ENCODE measurements around the gene MTERF1. TPM values are rescaled to one million over a fixed set of nuclear protein-coding genes. Genes with fewer than 3 reads are reported as not detected.

The MTERF1 gene
- total and polyA plus RNA-seq, 2 donors (not counting 1 experiment from before 2014, with no cell fraction given) = 8.8 to 10.9 TPM

- no peaks in the 10 kb centered on the region for H3K4me1 ChIP-seq (ENCODE audit: control insufficient read depth, extremely low read depth, insufficient read depth, low read length)
- DNase-seq (ENCODE audit: low read depth in 2 of 2) = peak in 1 of 2 donors; percentile 23
- H3K36me3 ChIP-seq (ENCODE audit: control insufficient read depth, insufficient read depth, low read length) = no peaks in the 10 kb centered on the region
- TF ChIP-seq EZH2 (IDR thresholded peaks at IDR 0.05; ENCODE audit: low read length, missing control alignments) (no peak), CTCF (conservative IDR thresholded peaks at IDR 0.05 in 1 of 2, IDR thresholded peaks at IDR 0.05 in 1 of 2; ENCODE audit: low read depth in 1 of 2, low read length in 2 of 2) (no peak)
- no peaks in the 10 kb centered on the region for H3K27me3 ChIP-seq (ENCODE audit: control insufficient read depth, insufficient read depth, low read length)
- H3K4me3 ChIP-seq (replicated peaks in 1 of 4; ENCODE audit: control extremely low read depth in 1 of 4, insufficient read depth in 1 of 4, low read depth in 3 of 4, low read length in 4 of 4) = no peak overlapping the region
- no peak overlapping the region for H3K4me2 ChIP-seq (ENCODE audit: extremely low read depth, insufficient read depth, low read length)
- H2AFZ ChIP-seq (ENCODE audit: low read length) = no peak overlapping the region
- H3K27ac ChIP-seq (ENCODE audit: insufficient read depth, low read length) = no peak overlapping the region
- H4K20me1 ChIP-seq (ENCODE audit: control insufficient read depth, extremely low read depth, insufficient read depth, low read length) = peaks cover 2% of the 10 kb centered on the region
- peaks cover 26% of the 10 kb centered on the region for H3K79me2 ChIP-seq (ENCODE audit: control insufficient read depth, insufficient read depth, low read length)
- no peaks in the 10 kb centered on the region for H3K9me3 ChIP-seq (ENCODE audit: control insufficient read depth, insufficient read depth, low read depth, low read length)
- H3K9ac ChIP-seq (ENCODE audit: insufficient read depth, low read length) = no peak overlapping the region
These were observed 4.7 kb downstream of the MTERF1 start for GRCh38 chr7:91875851-91876250.

GRCh38 chr7:91872928-91873327 is 7.6 kb downstream of the MTERF1 start:
- Histone ChIP-seq H3K4me2 (ENCODE audit: extremely low read depth, insufficient read depth, low read length) (no peak overlapping the region), H3K79me2 (ENCODE audit: control insufficient read depth, insufficient read depth, low read length) (peaks cover 10% of the 10 kb centered on the region), H3K4me1 (ENCODE audit: control insufficient read depth, extremely low read depth, insufficient read depth, low read length) (no peaks in the 10 kb centered on the region), H3K36me3 (ENCODE audit: control insufficient read depth, insufficient read depth, low read length) (no peaks in the 10 kb centered on the region), H3K27me3 (ENCODE audit: control insufficient read depth, insufficient read depth, low read length) (no peaks in the 10 kb centered on the region), H4K20me1 (ENCODE audit: control insufficient read depth, extremely low read depth, insufficient read depth, low read length) (peaks cover 2% of the 10 kb centered on the region), H3K4me3 (replicated peaks in 1 of 4; ENCODE audit: control extremely low read depth in 1 of 4, insufficient read depth in 1 of 4, low read depth in 3 of 4, low read length in 4 of 4) (no peak overlapping the region), H3K9me3 (ENCODE audit: control insufficient read depth, insufficient read depth, low read depth, low read length) (no peaks in the 10 kb centered on the region), H3K9ac (ENCODE audit: insufficient read depth, low read length) (no peak overlapping the region), H3K27ac (ENCODE audit: insufficient read depth, low read length) (no peak overlapping the region), H2AFZ (ENCODE audit: low read length) (no peak overlapping the region)
- TF ChIP-seq CTCF (conservative IDR thresholded peaks at IDR 0.05 in 1 of 2, IDR thresholded peaks at IDR 0.05 in 1 of 2; ENCODE audit: low read depth in 1 of 2, low read length in 2 of 2) (no peak), EZH2 (IDR thresholded peaks at IDR 0.05; ENCODE audit: low read length, missing control alignments) (no peak)
- DNase-seq (ENCODE audit: low read depth in 2 of 2) = no peak

- no peak for DNase-seq (ENCODE audit: low read depth in 2 of 2)
- H3K27me3 ChIP-seq (ENCODE audit: control insufficient read depth, insufficient read depth, low read length) = no peaks in the 10 kb centered on the region
- no peaks in the 10 kb centered on the region for H3K4me1 ChIP-seq (ENCODE audit: control insufficient read depth, extremely low read depth, insufficient read depth, low read length)
- no peak overlapping the region for H3K4me2 ChIP-seq (ENCODE audit: extremely low read depth, insufficient read depth, low read length)
- peaks cover 10% of the 10 kb centered on the region for H3K79me2 ChIP-seq (ENCODE audit: control insufficient read depth, insufficient read depth, low read length)
- H3K4me3 ChIP-seq (replicated peaks in 1 of 4; ENCODE audit: control extremely low read depth in 1 of 4, insufficient read depth in 1 of 4, low read depth in 3 of 4, low read length in 4 of 4) = no peak overlapping the region
- TF ChIP-seq CTCF (conservative IDR thresholded peaks at IDR 0.05 in 1 of 2, IDR thresholded peaks at IDR 0.05 in 1 of 2; ENCODE audit: low read depth in 1 of 2, low read length in 2 of 2) (no peak), EZH2 (IDR thresholded peaks at IDR 0.05; ENCODE audit: low read length, missing control alignments) (no peak)
- no peaks in the 10 kb centered on the region for H3K36me3 ChIP-seq (ENCODE audit: control insufficient read depth, insufficient read depth, low read length)
- H3K9me3 ChIP-seq (ENCODE audit: control insufficient read depth, insufficient read depth, low read depth, low read length) = no peaks in the 10 kb centered on the region
- peaks cover 2% of the 10 kb centered on the region for H4K20me1 ChIP-seq (ENCODE audit: control insufficient read depth, extremely low read depth, insufficient read depth, low read length)
- no peak overlapping the region for H3K27ac ChIP-seq (ENCODE audit: insufficient read depth, low read length)
- H2AFZ ChIP-seq (ENCODE audit: low read length) = no peak overlapping the region
- H3K9ac ChIP-seq (ENCODE audit: insufficient read depth, low read length) = no peak overlapping the region
These were observed 8.4 kb downstream of the MTERF1 start for GRCh38 chr7:91872069-91872468.

All from fibroblast of lung (primary cell).